H1 (cell line): ENCODE measurements around the gene LCN12. TPM values are rescaled to one million over a fixed set of nuclear protein-coding genes. Genes with fewer than 3 reads are reported as not detected.

Experiments
- CTCF ChIA-PET: fragments of 300-600 bp; sonication (Branson Sonifier 250); formaldehyde crosslinking; loops from one replicate; lab custom pipeline; 2021; ENCODE audit not compliant: partially characterized antibody; lab: Charles Lee
- POLR2A ChIA-PET: fragments of 300-600 bp; sonication (Branson Sonifier 250); formaldehyde crosslinking; loops from one replicate; lab custom pipeline; 2021; ENCODE audit warnings: inconsistent platforms; ENCODE audit not compliant: partially characterized antibody; lab: Charles Lee
- DNase-seq, 2 experiments: peaks; one replicate each; pipeline versions ENCODE4 v3.0.0 to v3.0.0-alpha.2; 2010 to 2022; ENCODE audit warnings: low spot score in 2 of 2, low read depth in 1 of 2, mixed read lengths in 1 of 2
- FAIRE-seq: peaks from 2 replicates; lab custom pipeline; 2011; peaks lifted over from hg19 to GRCh38; lab: Jason Lieb, UNC
- H2AFZ ChIP-seq: 2 replicates; pipeline ENCODE4 v1.8.1; 2012; ENCODE audit warnings: low read length, inconsistent platforms
- H2AK5ac ChIP-seq: 2 replicates; pipeline ENCODE4 v1.6.1; 2013; ENCODE audit warnings: low read depth, low read length
- H2BK120ac ChIP-seq: replicated peaks from 2 replicates; pipeline ENCODE3; 2013; ENCODE audit warnings: low read depth, low read length, inconsistent platforms
- H2BK12ac ChIP-seq: 2 replicates; pipeline ENCODE4 v1.6.1; 2013; ENCODE audit warnings: low read depth, low read length
- H2BK15ac ChIP-seq: 2 replicates; pipeline ENCODE4 v1.6.1; 2013; ENCODE audit warnings: low read length
- H2BK20ac ChIP-seq: 2 replicates; pipeline ENCODE4 v1.6.1; 2013; ENCODE audit warnings: low read length
- H2BK5ac ChIP-seq: 2 replicates; pipeline ENCODE4 v1.6.1; 2013; ENCODE audit warnings: low read depth, low read length
- H3K14ac ChIP-seq: 2 replicates; pipeline ENCODE4 v1.6.1; 2013; ENCODE audit warnings: inconsistent platforms; ENCODE audit not compliant: insufficient read length
- H3K18ac ChIP-seq: 2 replicates; pipeline ENCODE4 v1.6.1; 2013; ENCODE audit warnings: low read length; ENCODE audit errors: extremely low read depth
- H3K23ac ChIP-seq: 2 replicates; pipeline ENCODE4 v1.6.1; 2013; ENCODE audit warnings: inconsistent platforms; ENCODE audit not compliant: insufficient read length
- H3K23me2 ChIP-seq: 2 replicates; pipeline ENCODE4 v1.6.1; 2013; ENCODE audit warnings: low read depth, low read length
- H3K27ac ChIP-seq: 2 replicates; pipeline ENCODE4 v1.6.1; 2011; ENCODE audit warnings: low read depth, low read length, inconsistent platforms
- H3K27me3 ChIP-seq, 4 experiments: replicated peaks in 1 of 4; 1 replicate in 1 of 4; 2 replicates in 3 of 4; pipeline versions ENCODE4 v1.6.1 to v1.8.1; 2011 to 2013; ENCODE audit warnings: low read length in 3 of 4, mild to moderate bottlenecking in 3 of 4, inconsistent platforms in 2 of 4, mixed read lengths in 2 of 4, moderate library complexity in 1 of 4; ENCODE audit not compliant: control insufficient read depth in 3 of 4, insufficient read depth in 3 of 4; ENCODE audit errors: extremely low read depth in 1 of 4
- H3K36me3 ChIP-seq, 4 experiments: 2 replicates each; pipeline versions ENCODE4 v1.6.1 to v1.8.1; 2011 to 2013; ENCODE audit warnings: mild to moderate bottlenecking in 4 of 4, low read length in 3 of 4, moderate library complexity in 2 of 4, control low read depth in 1 of 4, inconsistent platforms in 1 of 4; ENCODE audit not compliant: insufficient read depth in 4 of 4, control insufficient read depth in 2 of 4
- H3K4ac ChIP-seq: replicated peaks from 2 replicates; pipeline ENCODE3; 2013; ENCODE audit warnings: low read length, low read depth, mixed read lengths, inconsistent platforms; ENCODE audit not compliant: insufficient read length
- H3K4me1 ChIP-seq, 4 experiments: replicated peaks in 1 of 4; 1 replicate in 1 of 4; 2 replicates in 3 of 4; pipeline versions ENCODE4 v1.6.1 to v1.8.1; 2011 to 2013; ENCODE audit warnings: low read length in 3 of 4, inconsistent platforms in 2 of 4, mixed read lengths in 1 of 4; ENCODE audit not compliant: insufficient read depth in 4 of 4, control insufficient read depth in 3 of 4
- H3K4me2 ChIP-seq, 2 experiments: 2 replicates each; pipeline versions ENCODE4 v1.6.1 to v1.8.1; 2011 to 2013; ENCODE audit warnings: low read depth in 2 of 2, low read length in 2 of 2, control low read depth in 1 of 2, inconsistent platforms in 1 of 2, mild to moderate bottlenecking in 1 of 2; ENCODE audit not compliant: insufficient read depth in 1 of 2
- H3K4me3 ChIP-seq, 4 experiments: fragments of 200-600, 300-600 bp in 1 of 4; sonication (generic), shearing (Covaris generic), sonication (Bioruptor Twin) in 1 of 4; 2 replicates each; pipeline versions ENCODE4 v1.5.1 to v1.8.1; 2011 to 2016; ENCODE audit warnings: low read length in 4 of 4, low read depth in 3 of 4, control low read depth in 2 of 4, inconsistent platforms in 2 of 4, mild to moderate bottlenecking in 2 of 4, mixed read lengths in 1 of 4, moderate library complexity in 1 of 4; ENCODE audit not compliant: insufficient read depth in 2 of 4; ENCODE audit errors: extremely low read depth in 1 of 4
- H3K56ac ChIP-seq: replicated peaks from 2 replicates; pipeline ENCODE3; 2013; ENCODE audit warnings: low read depth, mild to moderate bottlenecking, mixed read lengths, low read length, inconsistent platforms; ENCODE audit not compliant: insufficient read length
- H3K79me1 ChIP-seq: 2 replicates; pipeline ENCODE4 v1.6.1; 2013; ENCODE audit warnings: low read depth, low read length, control low read depth
- H3K79me2 ChIP-seq, 2 experiments: 2 replicates each; pipeline versions ENCODE4 v1.6.1 to v1.8.1; 2012 to 2013; ENCODE audit warnings: low read length in 2 of 2, mild to moderate bottlenecking in 2 of 2, inconsistent platforms in 1 of 2; ENCODE audit not compliant: insufficient read depth in 2 of 2, control insufficient read depth in 1 of 2
- H3K9ac ChIP-seq, 4 experiments: replicated peaks in 1 of 4; 1 replicate in 1 of 4; 2 replicates in 3 of 4; pipeline versions ENCODE4 v1.6.1 to v1.8.1; 2011 to 2013; ENCODE audit warnings: low read depth in 3 of 4, low read length in 3 of 4, control low read depth in 2 of 4, mild to moderate bottlenecking in 2 of 4, moderate library complexity in 2 of 4, inconsistent platforms in 1 of 4; ENCODE audit errors: extremely low read depth in 1 of 4
- H3K9me3 ChIP-seq, 2 experiments: 2 replicates each; pipeline versions ENCODE4 v1.6.1 to v1.8.1; 2012 to 2013; ENCODE audit warnings: mild to moderate bottlenecking in 2 of 2, moderate library complexity in 2 of 2, control low read depth in 1 of 2, inconsistent platforms in 1 of 2, low read depth in 1 of 2, low read length in 1 of 2, mixed read lengths in 1 of 2; ENCODE audit not compliant: insufficient read depth in 2 of 2
- H4K20me1 ChIP-seq, 2 experiments: replicated peaks in 1 of 2; 2 replicates each; pipeline versions ENCODE3 to v1.8.1; 2011 to 2013; ENCODE audit warnings: inconsistent platforms in 2 of 2, low read length in 2 of 2, mild to moderate bottlenecking in 1 of 2; ENCODE audit not compliant: insufficient read depth in 2 of 2, control insufficient read depth in 1 of 2
- H4K5ac ChIP-seq: 2 replicates; pipeline ENCODE4 v1.6.1; 2013; ENCODE audit warnings: low read length, low read depth, mixed read lengths, inconsistent platforms; ENCODE audit not compliant: insufficient read length
- H4K8ac ChIP-seq: 2 replicates; pipeline ENCODE4 v1.8.0; 2013; ENCODE audit warnings: mild to moderate bottlenecking, moderate library complexity, low read length, inconsistent platforms; ENCODE audit not compliant: insufficient read depth; ENCODE audit errors: extremely low read depth
- H4K91ac ChIP-seq: replicated peaks from 2 replicates; pipeline ENCODE3; 2013; ENCODE audit warnings: low read length, mixed read lengths, inconsistent platforms; ENCODE audit not compliant: insufficient read length
- FOSL1 ChIP-seq: IDR thresholded peaks from 2 replicates; pipeline ENCODE4 v1.6.1; 2011; ENCODE audit warnings: mild to moderate bottlenecking, low read depth, low read length, moderate library complexity; ENCODE audit not compliant: insufficient read depth
- SIX5 ChIP-seq: IDR thresholded peaks from 2 replicates; pipeline ENCODE4 v1.6.1; 2011; ENCODE audit warnings: mild to moderate bottlenecking, low read depth, low read length
- WGBS, 2 experiments: shearing (Covaris generic) in 1 of 2; methylation state at CpG; one replicate each; pipeline versions ENCODE4 v1.1.6 to v1.1.7; 2013 to 2015; ENCODE audit warnings: low lambda C conversion rate in 2 of 2, mixed read lengths in 2 of 2, inconsistent platforms in 1 of 2, low coverage in 1 of 2, missing lambda C conversion rate in 1 of 2; ENCODE audit not compliant: insufficient replicate concordance in 2 of 2, insufficient coverage in 1 of 2, insufficient read length in 1 of 2; ENCODE audit errors: extremely low coverage in 1 of 2, missing lambda C conversion rate in 1 of 2; 5-methylcytosine and 5-hydroxymethylcytosine counted together
- polyA plus RNA-seq, 7 experiments: library from polyadenylated mRNA; depleted of rRNA in 3 of 7; stranded (reverse) in 5 of 7; unstranded in 2 of 7; fragments of >200 nt in 5 of 7; fragments of 200-250 nt in 2 of 7; gene quantifications; 1 replicate in 5 of 7; 2 replicates in 1 of 7; 4 replicates in 1 of 7; pipeline versions ENCODE4 v1.2.1 to v1.2.3, GENCODE V29; 2011 to 2013; ENCODE audit warnings: missing spikeins in 2 of 7, mixed read lengths in 2 of 7
- total RNA-seq: library from RNA; stranded (reverse); fragmentation: NEBNext Ultra II Directional; extraction: Animal tissue kit (Norgen Biotek cat#: 25700); gene quantifications from 2 replicates; pipeline ENCODE4 v1.2.1, GENCODE V29; 2021

LCN12 gene
- total and polyA plus RNA-seq, 2 of the 8 experiments (the other 6 are each of a cell fraction or from before 2014, with no cell fraction given) = 1.1 to 1.7 TPM

DNA sequence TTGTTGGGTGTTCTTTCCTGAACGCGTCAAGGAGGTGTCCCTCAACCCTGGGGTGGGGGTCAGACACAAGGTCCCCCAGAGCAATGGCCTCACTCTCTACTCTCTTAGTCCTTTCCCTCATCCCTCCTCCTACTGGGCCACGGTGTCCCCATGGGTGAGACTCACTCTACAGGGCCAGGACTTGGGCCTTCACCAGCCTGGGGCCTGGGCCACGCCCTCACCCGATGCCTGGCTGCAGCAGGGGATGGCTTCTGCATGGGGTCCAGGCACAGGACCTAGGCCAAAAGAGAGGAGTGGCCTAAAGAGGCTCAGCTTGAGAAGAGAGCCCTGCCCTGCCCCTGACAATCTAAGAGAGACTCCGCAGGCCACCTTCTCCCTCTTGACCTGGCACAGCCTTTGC is 5.8 kb downstream of the LCN12 start:
- H3K4me3 ChIP-seq = no peak overlapping the region
- peaks cover 12% of the 10 kb centered on the region; the same call in 1 of the 2 replicates for H3K23me2 ChIP-seq
- no peaks in the 10 kb centered on the region; the same call in 1 of the 2 replicates for H3K79me1 ChIP-seq
- H4K5ac ChIP-seq = no peak overlapping the region
- no peaks in the 10 kb centered on the region for H3K27me3 ChIP-seq
- H3K23ac ChIP-seq = no peak overlapping the region
- POLR2A ChIA-PET = interaction anchor here (0.6 kb wide), 1 partner anchor 196 kb away, joined by 3 read pairs; no protein-coding TSS in a partner anchor
- H4K20me1 ChIP-seq = peaks cover 0 to 6% of the 10 kb centered on the region in 2 experiments
- H4K91ac ChIP-seq = no peak overlapping the region
- H3K14ac ChIP-seq = no peak overlapping the region
- no peaks in the 10 kb centered on the region for H3K36me3 ChIP-seq
- CTCF ChIA-PET = interaction anchor here (5.1 to 5.6 kb wide), 2 partner anchors 10 to 17 kb away, joined by 31 to 32 read pairs; partner anchors contain the start of gene PTGDS
- H3K18ac ChIP-seq = no peak overlapping the region
- H2AFZ ChIP-seq = no peak overlapping the region
- TF ChIP-seq SIX5 = no peak
- TF ChIP-seq FOSL1 = no peak
- no peak for FAIRE-seq
- H3K4me2 ChIP-seq = no peak overlapping the region
- no peak overlapping the region for H3K27ac ChIP-seq
- H2AK5ac ChIP-seq = no peak overlapping the region
- no peaks in the 10 kb centered on the region for H3K9me3 ChIP-seq
- H3K79me2 ChIP-seq = no peaks in the 10 kb centered on the region
- no peak overlapping the region for H2BK12ac ChIP-seq
- H2BK5ac ChIP-seq = no peak overlapping the region
- no peak overlapping the region for H2BK120ac ChIP-seq
- DNase-seq = no peak
- no peak overlapping the region for H2BK15ac ChIP-seq
- no peak overlapping the region for H3K9ac ChIP-seq
- 86% methylated on average over 6 of the region's 6 CpGs; no CpG with 5 or more reads in 1 of the 2 experiments for WGBS, 2 experiments
- no peak overlapping the region for H3K4ac ChIP-seq
- no peak overlapping the region for H2BK20ac ChIP-seq
- H3K4me1 ChIP-seq = peaks cover 0 to 2% (median 0%) of the 10 kb centered on the region in 4 experiments; a peak in 2 of 7 replicates
- H3K56ac ChIP-seq = no peak overlapping the region
- no peak overlapping the region; the same call in 1 of the 2 replicates for H4K8ac ChIP-seq
